ENCODE measurements around the gene CST9. TPM values are rescaled to one million over a fixed set of nuclear protein-coding genes. Genes with fewer than 3 reads are reported as not detected.

Gene CST9
- total and polyA plus RNA-seq, 7 experiments from 2014 or later = not detected

DNA sequence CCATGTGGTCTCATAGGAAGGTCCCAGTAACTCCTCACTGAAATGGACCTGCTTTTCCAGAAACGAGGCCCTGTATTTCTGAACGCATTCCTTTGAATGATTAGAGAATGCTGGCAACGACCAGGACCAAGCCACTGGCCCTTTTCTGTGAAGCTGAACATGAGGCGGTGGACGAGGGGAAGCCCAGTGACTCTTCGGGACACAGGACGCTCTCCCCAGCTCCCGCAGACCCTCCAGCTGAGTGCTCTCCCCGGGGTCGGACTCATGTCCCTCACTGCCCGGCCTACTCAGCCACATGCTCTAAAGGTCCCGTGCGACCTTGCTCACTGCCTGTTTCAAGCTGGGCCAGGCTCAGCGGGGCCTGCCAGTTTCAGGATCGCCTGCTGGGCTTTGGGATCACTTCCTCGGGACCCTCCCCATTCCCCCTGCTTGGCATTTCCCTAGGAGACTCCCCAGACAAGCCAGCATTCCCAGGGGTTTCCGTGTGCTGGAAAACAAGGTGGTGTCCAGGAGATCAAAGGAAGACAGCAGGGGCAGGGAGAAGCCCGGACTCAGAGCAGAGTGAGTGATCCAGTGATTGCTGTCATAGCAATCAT lies 2.6 kb upstream of the CST9 start:
- no peak for ATAC-seq

DNA sequence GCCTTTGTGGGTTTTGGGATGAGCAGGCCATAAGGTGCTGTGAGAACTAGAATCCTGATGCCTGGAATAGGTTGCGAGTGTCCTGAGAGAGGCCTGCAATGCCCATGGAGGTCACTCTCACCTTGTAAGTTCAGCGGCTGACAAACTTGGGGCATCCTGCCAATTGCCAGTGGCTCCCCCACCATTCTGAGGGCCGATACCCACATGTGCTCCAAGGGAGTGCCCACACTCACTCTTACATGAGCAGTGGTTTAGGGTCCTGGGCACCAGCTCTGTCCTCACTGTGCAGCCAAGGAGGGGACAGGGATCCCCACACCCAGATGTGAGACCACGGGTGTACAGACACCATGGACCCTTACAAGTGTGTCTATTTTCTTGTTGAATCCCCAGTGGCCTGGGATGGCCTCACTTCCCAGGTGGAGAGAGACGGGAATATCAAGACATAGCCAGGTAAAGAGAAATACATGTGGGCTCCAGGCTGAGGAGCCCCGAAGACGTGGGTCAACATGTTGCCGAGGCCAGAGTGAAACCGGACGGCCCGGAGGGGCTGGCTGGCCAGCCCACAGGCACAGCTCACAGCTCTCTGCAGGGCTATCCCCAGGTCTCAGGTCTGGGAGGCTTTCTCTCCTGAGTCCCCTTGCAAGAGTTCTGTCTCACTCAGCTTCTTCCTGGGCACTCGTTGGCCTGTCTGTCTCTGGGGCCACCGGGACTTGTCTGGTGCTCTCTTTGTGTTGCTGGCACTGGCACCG lies 2.0 kb upstream of the CST9 start:
- intact Hi-C loops (cut with micrococcal nuclease) = loop anchor here in 1 of 2 donors (10.0 kb wide), 1 partner anchor 913 kb away; no protein-coding TSS in a partner anchor
- H3K27me3 ChIP-seq (ENCODE audit: control insufficient read depth in 2 of 2, insufficient read depth in 2 of 2, low read length in 2 of 2) = no peaks in the 10 kb centered on the region
- CTCF ChIA-PET = interaction anchor here (1.2 kb wide), 1 partner anchor 258 kb away, joined by 4 read pairs; the partner anchor contains the start of gene NXT1
- Mint-ChIP-seq H3K36me3 (no peaks in the 10 kb centered on the region), H3K4me3 (no peak overlapping the region), H3K4me1 (peaks cover 0 to 4% (median 0%) of the 10 kb centered on the region in 7 donors), H3K9me3 (no peaks in the 10 kb centered on the region), H3K27ac (no peak overlapping the region), H3K27me3 (peaks cover 0 to 10% (median 5%) of the 10 kb centered on the region in 5 donors)
- POLR2A ChIA-PET = no interaction called here
- no peaks in the 10 kb centered on the region for H3K9me3 ChIP-seq (ENCODE audit: control insufficient read depth in 2 of 3, low read length in 3 of 3)
- no peak overlapping the region for H3K27ac ChIP-seq (ENCODE audit: low read depth, low read length)
- no peaks in the 10 kb centered on the region for H3K36me3 ChIP-seq (ENCODE audit: control insufficient read depth in 2 of 3, insufficient read depth in 3 of 3, low read length in 3 of 3)
- H3K4me1 ChIP-seq (ENCODE audit: control insufficient read depth in 2 of 2, insufficient read depth in 2 of 2, low read length in 2 of 2) = no peaks in the 10 kb centered on the region
- H3K4me3 ChIP-seq (ENCODE audit: low read length) = no peak overlapping the region
- no peak for ATAC-seq
- no peak for DNase-seq

More for the DNA sequence above, 2.6 kb upstream of the CST9 start:
- Histone ChIP-seq H3K4me3 (ENCODE audit: low read length) (no peak overlapping the region), H3K27ac (ENCODE audit: low read depth, low read length) (no peak overlapping the region), H3K36me3 (ENCODE audit: control insufficient read depth in 2 of 3, insufficient read depth in 3 of 3, low read length in 3 of 3) (no peaks in the 10 kb centered on the region), H3K9me3 (ENCODE audit: control insufficient read depth in 2 of 3, low read length in 3 of 3) (no peaks in the 10 kb centered on the region), H3K27me3 (ENCODE audit: control insufficient read depth in 2 of 2, insufficient read depth in 2 of 2, low read length in 2 of 2) (no peaks in the 10 kb centered on the region), H3K4me1 (ENCODE audit: control insufficient read depth in 2 of 2, insufficient read depth in 2 of 2, low read length in 2 of 2) (no peaks in the 10 kb centered on the region)
- Mint-ChIP-seq H3K27ac (no peak overlapping the region), H3K9me3 (no peaks in the 10 kb centered on the region), H3K36me3 (no peaks in the 10 kb centered on the region), H3K4me1 (peaks cover 0 to 4% (median 0%) of the 10 kb centered on the region in 7 donors), H3K27me3 (peaks cover 0 to 12% (median 5%) of the 10 kb centered on the region in 5 donors), H3K4me3 (no peak overlapping the region)
- ChIA-PET CTCF (no interaction called here), POLR2A (no interaction called here)
- intact Hi-C loops (cut with micrococcal nuclease) = loop anchor here in 1 of 2 donors (10.0 kb wide), 1 partner anchor 914 kb away; no protein-coding TSS in a partner anchor
- DNase-seq = no peak

DNA sequence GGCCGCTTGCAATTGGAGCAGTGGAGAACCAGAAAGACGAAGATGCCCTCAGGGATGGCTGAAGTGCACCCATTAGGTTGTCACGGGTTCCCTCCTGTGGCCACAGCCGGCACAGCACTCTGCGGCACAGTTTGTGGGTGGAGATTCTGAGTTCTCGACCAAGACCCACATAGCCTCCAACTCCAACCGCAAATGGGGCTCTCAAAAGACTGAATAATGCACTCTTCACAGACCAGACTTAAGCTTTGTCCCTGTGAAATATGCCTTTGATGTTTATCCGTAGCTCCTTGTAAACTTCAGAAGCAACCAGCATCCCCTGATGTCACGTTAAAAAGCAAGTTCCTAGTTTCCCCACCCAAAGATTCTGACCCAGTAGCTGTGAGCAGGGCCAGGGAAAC lies 934 bp upstream of the CST9 start:
- CTCF ChIA-PET = interaction anchor here (1.2 kb wide), 1 partner anchor 257 kb away, joined by 4 read pairs; the partner anchor contains the start of gene NXT1
- ATAC-seq (peak; percentile 86), DNase-seq (peak; percentile 15 to 63 (median 39))
- H3K36me3 Mint-ChIP-seq = no peaks in the 10 kb centered on the region
- no peak overlapping the region for H3K4me3 Mint-ChIP-seq
- Histone ChIP-seq H3K9me3 (ENCODE audit: control insufficient read depth in 2 of 3, low read length in 3 of 3) (no peaks in the 10 kb centered on the region), H3K4me1 (ENCODE audit: control insufficient read depth in 2 of 2, insufficient read depth in 2 of 2, low read length in 2 of 2) (no peaks in the 10 kb centered on the region), H3K27ac (ENCODE audit: low read depth, low read length) (no peak overlapping the region), H3K27me3 (ENCODE audit: control insufficient read depth in 2 of 2, insufficient read depth in 2 of 2, low read length in 2 of 2) (no peaks in the 10 kb centered on the region), H3K36me3 (ENCODE audit: control insufficient read depth in 2 of 3, insufficient read depth in 3 of 3, low read length in 3 of 3) (no peaks in the 10 kb centered on the region), H3K4me3 (ENCODE audit: low read length) (no peak overlapping the region)
- POLR2A ChIA-PET = no interaction called here
- intact Hi-C loops (cut with micrococcal nuclease) = loop anchor here in 1 of 2 donors (1.0 to 10.0 kb wide), 3 partner anchors 164 to 912 kb away; partner anchors contain the start of gene NXT1
- peaks cover 4 to 7% (median 5%) of the 10 kb centered on the region in 5 donors for H3K27me3 Mint-ChIP-seq
- peaks cover 0 to 4% (median 0%) of the 10 kb centered on the region in 7 donors for H3K4me1 Mint-ChIP-seq
- no peaks in the 10 kb centered on the region for H3K9me3 Mint-ChIP-seq
- H3K27ac Mint-ChIP-seq = no peak overlapping the region

- H3K4me1 ChIP-seq (ENCODE audit: control insufficient read depth in 2 of 2, insufficient read depth in 2 of 2, low read length in 2 of 2) = no peaks in the 10 kb centered on the region
- H3K27me3 ChIP-seq (ENCODE audit: control insufficient read depth in 2 of 2, insufficient read depth in 2 of 2, low read length in 2 of 2) = no peaks in the 10 kb centered on the region
- CTCF ChIA-PET = no interaction called here
- Mint-ChIP-seq H3K27me3 (peaks cover 4 to 6% (median 5%) of the 10 kb centered on the region in 5 donors), H3K4me3 (no peak overlapping the region), H3K4me1 (peaks cover 0 to 4% (median 0%) of the 10 kb centered on the region in 7 donors), H3K27ac (no peak overlapping the region), H3K9me3 (no peaks in the 10 kb centered on the region), H3K36me3 (no peaks in the 10 kb centered on the region)
- no peaks in the 10 kb centered on the region for H3K9me3 ChIP-seq (ENCODE audit: control insufficient read depth in 2 of 3, low read length in 3 of 3)
- no peaks in the 10 kb centered on the region for H3K36me3 ChIP-seq (ENCODE audit: control insufficient read depth in 2 of 3, insufficient read depth in 3 of 3, low read length in 3 of 3)
- ATAC-seq (no peak), DNase-seq (no peak)
- intact Hi-C loops (cut with micrococcal nuclease) = loop anchor here in 1 of 2 donors (10.0 kb wide), 1 partner anchor 910 kb away; no protein-coding TSS in a partner anchor
- H3K27ac ChIP-seq (ENCODE audit: low read depth, low read length) = no peak overlapping the region
- POLR2A ChIA-PET = no interaction called here
- no peak overlapping the region for H3K4me3 ChIP-seq (ENCODE audit: low read length)
Observed at GRCh38 chr20:23604306-23604705, 1.4 kb downstream of the CST9 start.

- no peak for ATAC-seq
- Mint-ChIP-seq H3K4me1 (peaks cover 0 to 4% (median 0%) of the 10 kb centered on the region in 7 donors), H3K27me3 (peaks cover 4 to 6% (median 5%) of the 10 kb centered on the region in 5 donors), H3K9me3 (no peaks in the 10 kb centered on the region), H3K36me3 (no peaks in the 10 kb centered on the region), H3K27ac (no peak overlapping the region), H3K4me3 (no peak overlapping the region)
- no peaks in the 10 kb centered on the region for H3K36me3 ChIP-seq (ENCODE audit: control insufficient read depth in 2 of 3, insufficient read depth in 3 of 3, low read length in 3 of 3)
- H3K27ac ChIP-seq (ENCODE audit: low read depth, low read length) = no peak overlapping the region
- intact Hi-C loops (cut with micrococcal nuclease) = loop anchor here in 1 of 2 donors (10.0 kb wide), 1 partner anchor 909 kb away; no protein-coding TSS in a partner anchor
- CTCF ChIA-PET = interaction anchor here (0.7 kb wide), 1 partner anchor 921 kb away, joined by 3 read pairs; no protein-coding TSS in a partner anchor
- no peak overlapping the region for H3K4me3 ChIP-seq (ENCODE audit: low read length)
- H3K4me1 ChIP-seq (ENCODE audit: control insufficient read depth in 2 of 2, insufficient read depth in 2 of 2, low read length in 2 of 2) = no peaks in the 10 kb centered on the region
- DNase-seq = no peak
- POLR2A ChIA-PET = no interaction called here
- no peaks in the 10 kb centered on the region for H3K27me3 ChIP-seq (ENCODE audit: control insufficient read depth in 2 of 2, insufficient read depth in 2 of 2, low read length in 2 of 2)
- H3K9me3 ChIP-seq (ENCODE audit: control insufficient read depth in 2 of 3, low read length in 3 of 3) = no peaks in the 10 kb centered on the region
Observed at GRCh38 chr20:23603321-23603720, 2.4 kb downstream of the CST9 start.

- H3K36me3 ChIP-seq (ENCODE audit: control insufficient read depth in 2 of 3, insufficient read depth in 3 of 3, low read length in 3 of 3) = no peaks in the 10 kb centered on the region
- Mint-ChIP-seq H3K27ac (no peak overlapping the region), H3K9me3 (no peaks in the 10 kb centered on the region), H3K36me3 (no peaks in the 10 kb centered on the region), H3K4me1 (peaks cover 0 to 4% (median 0%) of the 10 kb centered on the region in 7 donors), H3K27me3 (peaks cover 4 to 6% (median 5%) of the 10 kb centered on the region in 5 donors), H3K4me3 (no peak overlapping the region)
- no peak overlapping the region for H3K4me3 ChIP-seq (ENCODE audit: low read length)
- no peak overlapping the region for H3K27ac ChIP-seq (ENCODE audit: low read depth, low read length)
- ChIA-PET CTCF (no interaction called here), POLR2A (no interaction called here)
- no peaks in the 10 kb centered on the region for H3K4me1 ChIP-seq (ENCODE audit: control insufficient read depth in 2 of 2, insufficient read depth in 2 of 2, low read length in 2 of 2)
- DNase-seq (no peak), ATAC-seq (no peak)
- H3K27me3 ChIP-seq (ENCODE audit: control insufficient read depth in 2 of 2, insufficient read depth in 2 of 2, low read length in 2 of 2) = no peaks in the 10 kb centered on the region
- intact Hi-C loops (cut with micrococcal nuclease) = loop anchor here in 1 of 2 donors (10.0 kb wide), 1 partner anchor 908 kb away; no protein-coding TSS in a partner anchor
- H3K9me3 ChIP-seq (ENCODE audit: control insufficient read depth in 2 of 3, low read length in 3 of 3) = no peaks in the 10 kb centered on the region
Observed at GRCh38 chr20:23602699-23603098, 3.0 kb downstream of the CST9 start.

Data from naive thymus-derived CD4-positive, alpha-beta T cell (primary cell).